KMS-11 (cell line): Measurements from ENCODE around the gene TSPAN19.

Source experiments
- H2AFZ ChIP-seq: fragments of 200-600 bp; sonication (generic); 2 replicates; pipeline ENCODE4 v1.6.1; 2016; ENCODE audit warnings: antibody characterized with exemption, mixed run types, low read depth
- H3K27ac ChIP-seq: fragments of 200-600 bp; sonication (generic); 2 replicates; pipeline ENCODE4 v1.6.1; 2016; ENCODE audit warnings: mild to moderate bottlenecking, mixed run types
- H3K27me3 ChIP-seq: fragments of 200-600 bp; sonication (generic); 2 replicates; pipeline ENCODE4 v1.6.1; 2017; ENCODE audit warnings: mild to moderate bottlenecking, low read depth, mixed run types, moderate library complexity; ENCODE audit not compliant: insufficient read depth
- H3K36me3 ChIP-seq: fragments of 200-600 bp; sonication (generic); 2 replicates; pipeline ENCODE4 v1.6.1; 2017; ENCODE audit warnings: mild to moderate bottlenecking, mixed run types; ENCODE audit not compliant: insufficient read depth
- H3K4me1 ChIP-seq: fragments of 200-600 bp; sonication (generic); 2 replicates; pipeline ENCODE4 v1.6.1; 2016; ENCODE audit warnings: mild to moderate bottlenecking, low read depth, mixed run types; ENCODE audit not compliant: poor library complexity, severe bottlenecking
- H3K4me2 ChIP-seq: fragments of 200-600 bp; sonication (generic); 2 replicates; pipeline ENCODE4 v1.7.0; 2016; ENCODE audit warnings: mild to moderate bottlenecking, mixed run types
- H3K4me3 ChIP-seq: fragments of 200-600 bp; sonication (generic); IDR thresholded peaks from 2 replicates; pipeline ENCODE4 v1.6.1; 2017; ENCODE audit warnings: low read depth, low read length, mixed read lengths; ENCODE audit not compliant: insufficient read depth
- H3K79me2 ChIP-seq: fragments of 200-600 bp; sonication (generic); 2 replicates; pipeline ENCODE4 v1.6.1; 2016; ENCODE audit warnings: low read depth, mixed run types; ENCODE audit not compliant: insufficient read depth
- H3K9ac ChIP-seq: fragments of 200-600 bp; sonication (generic); 2 replicates; pipeline ENCODE4 v1.6.1; 2016; ENCODE audit warnings: mild to moderate bottlenecking, mixed run types
- H4K20me1 ChIP-seq: fragments of 200-600 bp; sonication (generic); 2 replicates; pipeline ENCODE4 v1.6.1; 2016; ENCODE audit warnings: mild to moderate bottlenecking, mixed run types; ENCODE audit not compliant: insufficient read depth
- TF ChIP-seq, protein P1 (sequence below): fragments of 200-600 bp; sonication (generic); conservative IDR thresholded peaks from 2 replicates; pipeline ENCODE4 v1.6.1; 2017; ENCODE audit warnings: low read depth, mild to moderate bottlenecking, antibody characterized with exemption, low read length, moderate library complexity, mixed read lengths

Gene TSPAN19

DNA sequence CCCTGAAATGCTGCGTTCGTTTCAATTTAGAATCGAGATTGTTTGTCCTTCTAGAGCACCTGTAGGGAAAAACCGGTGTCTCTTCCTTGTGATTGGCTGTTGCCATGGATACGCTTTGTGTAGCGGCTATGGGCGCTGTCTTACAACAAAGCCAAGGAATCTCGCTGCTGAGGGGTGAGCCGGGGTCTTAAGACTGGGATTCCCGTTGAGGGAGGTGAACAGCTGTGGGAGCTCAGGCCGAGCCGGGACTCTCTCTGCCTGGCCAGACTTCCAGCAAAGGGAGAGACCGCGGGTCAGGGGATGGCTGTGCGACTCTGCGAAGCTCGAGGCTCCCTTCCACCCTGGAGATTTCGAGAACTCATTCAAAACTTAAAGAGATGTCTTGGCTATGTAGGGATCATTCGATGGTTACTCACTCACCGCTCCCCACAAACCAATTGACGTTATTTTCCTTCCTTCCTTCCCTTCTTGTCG, at the start of gene TSPAN19, which contains the start of gene LRRIQ1:
Gene TSPAN19 (minus strand): TSS at position 44 of the 474 bp plus-strand sequence. CDS start 6,331 bp downstream, outside the sequence.
Gene LRRIQ1 (plus strand): TSS at position 118 of the 474 bp plus-strand sequence. CDS start 1,826 bp downstream, outside the sequence.
- no peaks in the 10 kb centered on the region for H3K79me2 ChIP-seq
- H3K27ac ChIP-seq: peak within 1 kb of the TSS; percentile 69
- H3K9ac ChIP-seq: peak within 1 kb of the TSS; percentile 70
- H3K4me2 ChIP-seq: peak within 1 kb of the TSS; percentile 90
- peaks cover 11% of the 10 kb centered on the region for H3K4me1 ChIP-seq
- H2AFZ ChIP-seq: peak within 1 kb of the TSS; percentile 85
- TF ChIP-seq, protein P1, sequence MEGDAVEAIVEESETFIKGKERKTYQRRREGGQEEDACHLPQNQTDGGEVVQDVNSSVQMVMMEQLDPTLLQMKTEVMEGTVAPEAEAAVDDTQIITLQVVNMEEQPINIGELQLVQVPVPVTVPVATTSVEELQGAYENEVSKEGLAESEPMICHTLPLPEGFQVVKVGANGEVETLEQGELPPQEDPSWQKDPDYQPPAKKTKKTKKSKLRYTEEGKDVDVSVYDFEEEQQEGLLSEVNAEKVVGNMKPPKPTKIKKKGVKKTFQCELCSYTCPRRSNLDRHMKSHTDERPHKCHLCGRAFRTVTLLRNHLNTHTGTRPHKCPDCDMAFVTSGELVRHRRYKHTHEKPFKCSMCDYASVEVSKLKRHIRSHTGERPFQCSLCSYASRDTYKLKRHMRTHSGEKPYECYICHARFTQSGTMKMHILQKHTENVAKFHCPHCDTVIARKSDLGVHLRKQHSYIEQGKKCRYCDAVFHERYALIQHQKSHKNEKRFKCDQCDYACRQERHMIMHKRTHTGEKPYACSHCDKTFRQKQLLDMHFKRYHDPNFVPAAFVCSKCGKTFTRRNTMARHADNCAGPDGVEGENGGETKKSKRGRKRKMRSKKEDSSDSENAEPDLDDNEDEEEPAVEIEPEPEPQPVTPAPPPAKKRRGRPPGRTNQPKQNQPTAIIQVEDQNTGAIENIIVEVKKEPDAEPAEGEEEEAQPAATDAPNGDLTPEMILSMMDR: no peak
- H3K36me3 ChIP-seq: no peaks in the 10 kb centered on the region
- no peaks in the 10 kb centered on the region for H4K20me1 ChIP-seq
- no peak within 1 kb of the TSS for H3K4me3 ChIP-seq
- no peaks in the 10 kb centered on the region for H3K27me3 ChIP-seq

DNA sequence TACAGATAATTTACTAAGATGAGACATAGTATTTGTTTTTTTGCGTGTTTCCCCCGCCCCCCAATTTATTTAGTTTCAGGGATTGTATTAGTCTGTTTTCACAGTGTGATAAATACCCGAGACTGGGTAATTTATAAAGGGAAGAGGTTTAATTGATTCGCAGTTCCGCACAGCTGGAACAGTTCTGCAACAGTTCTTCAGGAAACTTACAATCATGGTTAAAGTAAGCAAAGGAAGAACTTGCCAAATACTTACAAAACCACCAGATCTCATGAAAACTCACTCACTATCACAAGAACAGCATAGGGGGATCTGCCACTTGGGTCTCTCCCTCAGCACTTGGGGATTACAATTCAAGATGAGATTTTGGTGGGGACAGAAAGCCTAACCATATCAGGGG, 49.0 kb upstream of the TSPAN19 start:
- H3K9ac ChIP-seq: no peak overlapping the region
- H3K4me1 ChIP-seq: no peaks in the 10 kb centered on the region
- no peaks in the 10 kb centered on the region for H4K20me1 ChIP-seq
- no peak overlapping the region for H3K4me2 ChIP-seq
- no peaks in the 10 kb centered on the region for H3K27me3 ChIP-seq
- TF ChIP-seq, protein P1: no peak
- H3K4me3 ChIP-seq: no peak overlapping the region
- H3K27ac ChIP-seq: no peak overlapping the region
- no peak overlapping the region for H2AFZ ChIP-seq
- no peaks in the 10 kb centered on the region for H3K79me2 ChIP-seq
- H3K36me3 ChIP-seq: no peaks in the 10 kb centered on the region

DNA sequence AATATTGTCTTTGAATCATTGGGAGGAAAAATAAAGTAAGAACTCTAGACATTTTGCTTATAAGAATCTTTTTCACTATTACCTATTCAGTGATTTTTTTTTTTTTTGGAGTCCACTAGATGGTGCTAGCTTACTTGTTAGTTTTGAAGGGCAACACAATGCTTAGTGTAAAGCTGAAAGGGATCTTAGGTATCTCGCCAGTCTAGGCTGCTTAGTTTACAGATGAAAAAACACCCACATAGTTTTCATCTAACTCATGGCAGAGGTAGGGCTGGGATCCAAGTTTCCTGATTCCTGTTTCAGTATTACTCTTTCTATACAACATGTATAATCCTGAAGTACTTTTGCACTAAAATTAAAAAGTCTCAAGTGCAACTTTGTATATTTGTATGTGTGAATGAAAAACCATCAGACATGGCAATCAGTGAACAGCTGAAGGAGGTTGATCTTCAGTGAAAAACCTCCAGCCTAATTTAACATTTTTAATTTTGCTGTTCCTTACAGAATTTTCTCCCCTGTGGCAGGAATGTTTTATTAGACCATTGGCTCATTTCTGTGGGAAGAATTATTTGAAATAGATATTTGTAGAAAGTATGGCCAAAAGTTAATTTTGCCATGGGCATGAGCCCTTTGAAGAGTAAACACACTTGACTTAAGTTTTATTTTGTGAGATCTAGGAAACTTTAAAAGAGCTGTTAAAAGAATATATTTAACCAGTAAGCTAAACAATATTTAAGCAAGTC, 40.8 kb upstream of the TSPAN19 start:
- Histone ChIP-seq H4K20me1 (no peaks in the 10 kb centered on the region), H3K79me2 (no peaks in the 10 kb centered on the region), H3K9ac (no peak overlapping the region), H3K4me1 (no peaks in the 10 kb centered on the region), H3K4me3 (no peak overlapping the region), H3K4me2 (no peak overlapping the region), H2AFZ (no peak overlapping the region; the same call in 1 of the 2 replicates), H3K36me3 (no peaks in the 10 kb centered on the region), H3K27ac (no peak overlapping the region), H3K27me3 (no peaks in the 10 kb centered on the region)
- TF ChIP-seq, protein P1: peak; percentile 55; the same call in 1 of the 2 replicates

DNA sequence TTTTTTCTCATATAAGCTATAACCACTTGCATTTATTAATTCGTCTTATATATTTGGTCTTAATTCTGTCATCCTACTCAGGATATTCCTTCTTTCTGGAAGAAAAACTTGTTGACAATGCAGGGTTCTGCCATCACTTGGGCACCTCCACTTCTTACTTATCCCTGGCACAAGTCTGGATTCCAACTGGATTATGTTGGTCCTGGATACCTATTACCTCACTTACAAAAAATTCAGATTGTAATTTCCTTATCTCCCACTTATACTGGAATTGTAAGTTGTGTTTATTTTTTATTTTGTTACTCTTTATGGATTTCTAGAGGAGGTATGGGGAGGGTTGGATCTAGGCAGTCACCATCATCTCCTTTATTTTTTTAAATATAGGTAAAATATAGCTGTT, 36.7 kb upstream of the TSPAN19 start:
- Histone ChIP-seq H3K4me1 (no peaks in the 10 kb centered on the region), H3K36me3 (no peaks in the 10 kb centered on the region), H4K20me1 (no peaks in the 10 kb centered on the region), H3K9ac (no peak overlapping the region), H2AFZ (no peak overlapping the region), H3K4me3 (no peak overlapping the region), H3K79me2 (no peaks in the 10 kb centered on the region), H3K27me3 (no peaks in the 10 kb centered on the region), H3K27ac (no peak overlapping the region), H3K4me2 (no peak overlapping the region)
- TF ChIP-seq, protein P1: no peak
